SJSA1 (cell line): ENCODE measurements around the gene LAMTOR4. TPM values are rescaled to one million over a fixed set of nuclear protein-coding genes. Genes with fewer than 3 reads are reported as not detected.
A peak's percentile ranks its signal among the peaks of the same experiment; 100 is the strongest.

Experiments
- DNase-seq, 2 experiments: peaks; one replicate each; pipeline ENCODE4 v3.0.0-alpha.2; 2015 to 2020; ENCODE audit warnings: low spot score in 2 of 2, low read depth in 1 of 2
- H3K27ac ChIP-seq: fragments of 250-450 bp; sonication (Bioruptor Pico); 2 replicates; pipeline ENCODE4 v1.5.1; 2020; ENCODE audit warnings: mild to moderate bottlenecking, moderate library complexity
- H3K27me3 ChIP-seq: fragments of 250-450 bp; sonication (Bioruptor Pico); replicated peaks from 2 replicates; pipeline ENCODE4 v1.5.1; 2020; ENCODE audit warnings: mild to moderate bottlenecking, moderate library complexity
- H3K36me3 ChIP-seq: fragments of 250-450 bp; sonication (Bioruptor Pico); 2 replicates; pipeline ENCODE4 v1.5.1; 2020; ENCODE audit warnings: mild to moderate bottlenecking
- H3K4me1 ChIP-seq: fragments of 250-450 bp; sonication (Bioruptor Pico); replicated peaks from 2 replicates; pipeline ENCODE4 v1.6.1; 2021; ENCODE audit warnings: mild to moderate bottlenecking
- H3K4me3 ChIP-seq: fragments of 250-450 bp; sonication (Bioruptor Pico); 2 replicates; pipeline ENCODE4 v1.5.1; 2020; ENCODE audit warnings: mild to moderate bottlenecking
- H3K9me3 ChIP-seq: fragments of 250-450 bp; sonication (Bioruptor Pico); replicated peaks from 2 replicates; pipeline ENCODE4 v1.5.1; 2020; ENCODE audit warnings: mild to moderate bottlenecking
- total RNA-seq: library from RNA; depleted of rRNA; stranded (reverse); fragments of >200 nt; shearing (Covaris generic); gene quantifications from 2 replicates; pipeline ENCODE4 v1.2.3, GENCODE V29; 2014

Gene LAMTOR4
- total RNA-seq, 1 experiment from 2014 or later: 115 TPM

DNA sequence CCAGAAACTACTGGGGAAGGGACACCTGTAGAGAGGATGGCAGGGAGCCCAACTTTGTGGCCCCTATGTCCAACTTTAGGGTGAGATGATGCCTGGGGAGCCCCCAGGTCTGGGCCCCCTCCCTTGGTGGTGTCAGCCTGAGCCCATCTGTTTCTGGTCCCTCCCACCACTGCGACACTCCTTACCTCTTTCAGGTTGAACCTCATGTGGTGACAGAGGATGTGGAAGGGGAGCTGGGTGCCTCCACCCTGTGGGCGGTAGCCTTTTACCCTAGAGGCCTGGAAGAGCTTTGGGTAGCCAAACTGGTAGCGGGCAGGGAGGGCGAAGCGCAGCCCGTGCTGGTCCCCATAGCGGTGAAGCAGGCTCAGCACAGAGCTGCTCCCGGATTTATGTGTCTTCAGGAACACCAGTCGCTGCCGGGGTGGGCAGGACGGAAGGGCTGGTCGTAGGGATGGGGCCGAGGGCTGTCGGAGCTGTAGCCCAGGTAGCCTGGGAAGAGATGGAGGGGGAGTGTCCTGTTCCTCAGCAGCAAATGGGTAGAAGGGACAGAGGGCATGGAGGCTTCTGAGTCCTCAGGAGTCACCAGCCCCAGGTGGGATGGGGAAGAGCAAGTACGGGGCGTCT lies 17.7 kb downstream of the LAMTOR4 start:
- Histone ChIP-seq H3K36me3 (no peaks in the 10 kb centered on the region), H3K4me1 (peaks cover 13% of the 10 kb centered on the region), H3K27ac (no peak overlapping the region), H3K27me3 (no peaks in the 10 kb centered on the region), H3K9me3 (no peaks in the 10 kb centered on the region), H3K4me3 (no peak overlapping the region)
- no peak for DNase-seq

DNA sequence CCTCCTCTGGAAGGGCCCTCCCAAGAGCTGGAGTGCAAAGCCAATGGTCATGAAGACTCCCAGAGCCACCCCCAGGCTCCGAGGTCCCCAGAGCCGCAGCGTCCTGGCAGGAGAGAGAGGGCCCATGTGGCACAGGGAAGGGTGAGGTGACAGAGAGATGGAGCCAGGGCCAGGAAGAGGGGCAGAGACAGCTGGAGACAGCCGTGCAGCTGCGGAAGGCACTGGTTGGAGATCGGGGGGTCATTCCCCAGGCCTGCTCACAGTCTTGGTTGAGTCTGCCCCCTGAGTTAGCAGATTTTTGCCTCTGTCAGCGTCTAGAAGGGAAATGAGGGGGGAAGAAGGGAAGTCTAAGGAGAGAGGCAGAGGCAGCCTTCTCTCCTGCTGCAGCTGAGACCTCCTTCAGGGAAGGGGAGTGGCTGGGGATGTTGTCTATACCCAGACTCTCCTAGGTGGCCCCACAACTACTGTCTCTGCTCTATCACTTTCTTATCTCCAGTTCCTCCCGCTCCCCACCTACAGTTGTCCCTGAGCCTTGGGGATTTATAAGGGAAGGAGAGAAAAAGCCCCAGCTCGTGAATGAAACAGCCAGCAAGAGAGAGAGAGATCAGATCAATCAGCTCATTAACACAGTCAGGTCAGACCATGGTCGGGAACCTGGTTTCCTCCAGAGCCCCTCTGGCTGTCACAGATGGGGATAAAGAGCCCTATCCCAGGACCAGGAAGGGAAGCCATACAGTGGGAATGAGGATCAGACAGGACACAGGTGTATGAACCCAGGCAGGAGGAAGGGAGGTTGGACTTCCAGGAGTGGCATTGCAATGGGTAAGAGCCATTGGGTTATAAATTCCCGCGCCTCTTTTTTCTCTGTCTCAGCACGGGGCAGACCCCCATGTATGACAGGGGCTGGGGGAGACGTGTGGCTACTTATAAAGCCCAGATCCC lies 18.5 kb downstream of the LAMTOR4 start:
- H3K36me3 ChIP-seq: no peaks in the 10 kb centered on the region
- H3K9me3 ChIP-seq: no peaks in the 10 kb centered on the region
- H3K4me1 ChIP-seq: peaks cover 13% of the 10 kb centered on the region
- H3K27ac ChIP-seq: no peak overlapping the region
- no peaks in the 10 kb centered on the region for H3K27me3 ChIP-seq
- no peak for DNase-seq
- no peak overlapping the region for H3K4me3 ChIP-seq

GRCh38 chr7:100167912-100168323 lies 19.2 kb downstream of the LAMTOR4 start:
- H3K4me3 ChIP-seq: peak overlapping the region; percentile 26
- no peak overlapping the region for H3K27ac ChIP-seq
- DNase-seq: no peak

DNA sequence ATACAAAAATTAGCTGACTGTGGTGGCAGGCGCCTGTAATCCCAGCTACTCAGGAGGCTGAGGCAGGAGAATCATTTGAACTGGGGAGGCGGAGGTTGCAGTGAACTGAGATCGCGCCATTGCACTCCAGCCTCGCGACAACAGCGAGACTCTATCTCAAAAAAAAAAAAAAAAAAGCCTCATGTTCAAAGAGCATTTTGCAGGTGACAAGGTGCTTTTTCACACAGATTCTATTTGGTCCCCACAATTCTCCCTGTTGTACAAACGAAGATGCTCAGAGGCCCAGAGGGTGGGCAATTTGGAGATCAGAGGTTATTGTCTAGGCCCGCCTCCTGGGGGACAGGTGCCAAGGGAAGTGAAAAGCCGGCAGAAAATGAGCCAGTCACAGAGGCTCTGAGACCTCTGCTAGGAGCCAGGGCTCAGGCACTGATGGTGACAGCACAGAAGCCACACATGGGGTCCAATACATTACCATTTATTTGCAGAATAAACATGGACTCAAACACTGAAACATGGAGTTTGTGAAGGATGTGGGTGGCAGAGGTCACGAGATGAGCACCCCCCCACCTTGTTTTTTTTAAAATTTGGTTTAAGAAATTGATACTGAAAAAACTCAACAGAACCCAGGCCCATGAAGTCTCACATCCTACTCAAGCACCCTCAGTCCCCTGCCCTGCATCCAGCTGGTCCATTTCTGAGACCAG lies 20.6 kb downstream of the LAMTOR4 start:
- H3K36me3 ChIP-seq: no peaks in the 10 kb centered on the region
- no peaks in the 10 kb centered on the region for H3K27me3 ChIP-seq
- DNase-seq: no peak
- H3K4me1 ChIP-seq: peaks cover 13% of the 10 kb centered on the region
- H3K9me3 ChIP-seq: no peaks in the 10 kb centered on the region
- H3K4me3 ChIP-seq: no peak overlapping the region
- H3K27ac ChIP-seq: no peak overlapping the region

More at GRCh38 chr7:100167912-100168323, 19.2 kb downstream of the LAMTOR4 start:
- H3K27me3 ChIP-seq: no peaks in the 10 kb centered on the region
- H3K4me1 ChIP-seq: peaks cover 13% of the 10 kb centered on the region
- H3K36me3 ChIP-seq: no peaks in the 10 kb centered on the region
- no peaks in the 10 kb centered on the region for H3K9me3 ChIP-seq

DNA sequence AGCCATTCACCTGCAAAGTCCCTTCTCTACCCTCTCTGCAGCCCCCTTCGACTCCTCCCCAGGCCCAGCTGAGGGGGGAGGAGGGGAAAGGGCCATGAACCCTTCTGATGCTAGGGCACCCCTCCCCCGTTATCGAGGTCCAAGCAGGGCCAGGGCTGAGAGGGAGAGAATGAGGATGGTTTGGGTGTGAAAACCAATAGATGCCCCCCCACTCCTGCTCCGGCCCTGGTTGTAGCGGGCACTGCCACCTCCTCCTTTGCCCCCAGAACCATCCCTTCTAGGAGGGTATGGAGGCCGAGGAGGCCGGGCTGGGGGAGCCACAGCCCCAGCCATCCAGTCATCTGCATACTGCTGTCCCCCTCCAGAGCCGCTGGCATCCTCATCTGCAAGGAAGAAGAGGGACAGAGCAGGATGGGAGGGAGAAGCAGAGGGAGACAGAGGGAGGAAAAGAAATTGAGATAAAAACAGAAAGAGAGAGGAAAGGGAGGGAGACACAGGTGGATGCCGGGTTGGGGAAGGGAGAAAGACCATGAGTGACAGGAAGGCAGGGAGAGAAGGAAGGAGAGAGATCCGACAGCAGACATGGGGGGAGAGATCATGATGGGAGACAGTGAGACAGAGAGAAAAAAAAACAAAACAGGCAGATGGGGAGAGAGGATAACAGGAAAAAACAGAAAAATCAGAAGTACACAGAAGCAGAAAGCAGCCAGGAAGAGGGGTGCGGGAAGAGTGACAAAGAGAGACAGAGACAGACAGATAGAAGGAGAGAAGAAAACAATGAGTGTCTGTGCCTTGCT lies 21.6 kb downstream of the LAMTOR4 start:
- no peak for DNase-seq
- H3K36me3 ChIP-seq: no peaks in the 10 kb centered on the region

DNA sequence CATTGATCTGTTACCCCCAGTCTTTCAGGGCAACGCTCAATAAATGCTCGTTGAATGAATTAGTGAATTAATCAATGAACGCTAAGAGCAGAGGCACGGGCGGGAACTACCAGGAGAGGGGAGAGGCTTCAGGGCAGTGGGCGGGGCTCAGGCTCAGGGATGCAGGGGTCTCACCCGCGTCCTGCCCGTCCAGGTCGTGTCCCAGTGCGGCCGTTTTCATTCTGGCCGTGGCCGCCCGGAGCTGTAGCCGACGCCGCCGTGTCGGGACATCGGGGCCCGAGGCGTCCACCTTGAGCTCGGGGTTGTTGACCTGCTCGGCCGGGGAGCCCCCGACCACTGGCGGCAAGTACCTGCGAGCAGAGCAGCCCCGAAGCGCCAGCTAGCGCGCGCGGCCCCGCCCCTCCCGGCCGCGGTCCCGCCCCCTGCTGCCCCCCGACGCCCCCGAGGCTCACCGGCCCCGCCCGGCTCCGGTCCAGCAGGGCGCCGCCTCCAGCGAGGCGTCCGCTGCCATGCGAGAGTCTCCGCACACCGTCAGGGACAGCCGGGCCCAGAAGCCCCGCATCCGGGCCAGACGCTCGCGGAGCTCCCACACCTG lies 22.5 kb downstream of the LAMTOR4 start:
- DNase-seq: no peak
- Histone ChIP-seq H3K27ac (no peak overlapping the region), H3K27me3 (no peaks in the 10 kb centered on the region), H3K4me1 (peaks cover 13% of the 10 kb centered on the region), H3K9me3 (no peaks in the 10 kb centered on the region), H3K4me3 (no peak overlapping the region), H3K36me3 (no peaks in the 10 kb centered on the region)

More for the DNA sequence above, 21.6 kb downstream of the LAMTOR4 start:
- Histone ChIP-seq H3K4me1 (peaks cover 13% of the 10 kb centered on the region), H3K27me3 (no peaks in the 10 kb centered on the region), H3K27ac (no peak overlapping the region), H3K9me3 (no peaks in the 10 kb centered on the region), H3K4me3 (no peak overlapping the region)

GRCh38 chr7:100171840-100172239 lies 23.1 kb downstream of the LAMTOR4 start:
- H3K36me3 ChIP-seq: no peaks in the 10 kb centered on the region
- no peaks in the 10 kb centered on the region for H3K27me3 ChIP-seq
- H3K4me1 ChIP-seq: peaks cover 13% of the 10 kb centered on the region
- H3K27ac ChIP-seq: no peak overlapping the region
- DNase-seq: no peak
- no peaks in the 10 kb centered on the region for H3K9me3 ChIP-seq
- no peak overlapping the region for H3K4me3 ChIP-seq

- Histone ChIP-seq H3K36me3 (no peaks in the 10 kb centered on the region), H3K9me3 (peaks cover 4% of the 10 kb centered on the region; the same call in 1 of the 2 replicates), H3K27ac (no peak overlapping the region), H3K4me3 (no peak overlapping the region), H3K4me1 (peaks cover 5% of the 10 kb centered on the region), H3K27me3 (no peaks in the 10 kb centered on the region)
- no peak for DNase-seq
These were observed 25.2 kb downstream of the LAMTOR4 start for GRCh38 chr7:100173806-100174495.

DNA sequence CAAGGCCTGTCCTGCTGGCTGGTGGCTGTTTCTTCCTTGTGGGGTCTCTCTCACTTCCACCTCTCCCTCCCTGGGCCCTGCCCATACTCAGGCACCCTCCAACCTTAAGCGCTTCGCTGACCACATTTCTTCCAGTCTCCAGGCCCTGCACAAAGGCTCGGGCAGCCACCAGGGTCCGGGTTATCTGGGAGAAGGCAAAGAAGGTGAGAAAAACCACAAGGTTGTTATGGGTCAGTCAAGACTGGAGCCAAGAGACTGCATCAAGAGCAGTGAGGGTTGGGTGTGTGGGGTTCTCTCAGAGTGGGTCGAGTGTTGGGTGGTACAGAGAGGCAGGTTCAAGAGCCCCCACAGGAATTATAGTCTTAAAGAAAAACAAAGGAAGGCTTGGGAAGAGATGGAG lies 25.9 kb downstream of the LAMTOR4 start:
- Histone ChIP-seq H3K9me3 (peaks cover 4% of the 10 kb centered on the region; the same call in 1 of the 2 replicates), H3K4me3 (no peak overlapping the region), H3K27ac (no peak overlapping the region), H3K4me1 (peaks cover 5% of the 10 kb centered on the region), H3K36me3 (no peaks in the 10 kb centered on the region), H3K27me3 (no peaks in the 10 kb centered on the region)
- DNase-seq: no peak

- no peak for DNase-seq
- H3K4me3 ChIP-seq: no peak overlapping the region
- no peaks in the 10 kb centered on the region for H3K27me3 ChIP-seq
- peaks cover 5% of the 10 kb centered on the region for H3K4me1 ChIP-seq
- peaks cover 4% of the 10 kb centered on the region; the same call in 1 of the 2 replicates for H3K9me3 ChIP-seq
- H3K36me3 ChIP-seq: no peaks in the 10 kb centered on the region
- H3K27ac ChIP-seq: no peak overlapping the region
These were observed 26.7 kb downstream of the LAMTOR4 start for GRCh38 chr7:100175296-100175935.

DNA sequence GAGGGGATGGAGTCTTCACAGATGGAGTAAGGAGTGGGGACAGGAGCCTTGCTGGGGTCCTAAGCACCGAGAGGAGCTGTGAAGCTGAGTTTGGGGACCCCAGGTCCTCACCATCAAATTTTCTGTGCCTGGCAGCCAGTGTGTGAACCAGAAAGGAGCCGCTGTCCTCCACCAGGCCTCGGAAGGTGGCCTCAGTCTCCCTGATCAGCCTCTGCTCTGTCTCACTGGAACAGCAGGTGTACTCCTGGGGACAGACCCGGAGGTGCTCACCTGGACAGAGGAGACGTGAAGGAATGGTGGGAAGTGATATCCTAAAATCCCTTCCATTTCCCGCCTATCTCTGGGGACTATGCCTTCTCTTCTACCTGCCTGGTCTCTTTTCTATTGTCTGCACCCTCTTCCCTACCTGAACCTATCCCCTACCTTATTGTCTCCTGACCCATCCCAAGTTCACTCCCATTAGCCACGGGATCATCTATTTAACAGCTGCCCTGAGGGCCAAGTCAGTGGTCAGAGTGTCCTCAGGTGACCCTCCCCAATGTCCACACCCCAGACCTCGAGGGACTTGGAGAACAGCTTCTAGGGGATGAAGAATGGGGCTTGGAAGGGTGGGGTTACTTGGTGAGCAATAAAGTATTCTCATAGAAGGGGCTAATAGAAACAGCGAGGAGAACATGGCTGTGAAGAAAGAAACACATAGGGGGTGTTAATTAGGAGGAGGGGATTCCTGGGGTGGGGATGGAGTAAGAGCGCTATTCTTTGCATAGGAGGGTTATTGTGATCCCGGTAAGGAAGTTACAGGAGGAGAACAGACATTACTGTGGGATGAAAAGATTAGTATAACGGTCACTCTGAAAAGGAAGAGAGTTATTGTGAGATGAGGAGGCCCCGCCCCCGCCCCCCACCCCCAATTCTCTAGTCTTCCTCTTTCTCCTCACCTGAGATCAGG lies 27.7 kb downstream of the LAMTOR4 start:
- Histone ChIP-seq H3K36me3 (no peaks in the 10 kb centered on the region), H3K4me3 (peak overlapping the region; percentile 47), H3K27me3 (no peaks in the 10 kb centered on the region), H3K4me1 (peaks cover 5% of the 10 kb centered on the region), H3K9me3 (peaks cover 4% of the 10 kb centered on the region; the same call in 1 of the 2 replicates), H3K27ac (no peak overlapping the region)
- no peak for DNase-seq
